A673 (cell line): ENCODE data around the gene SETMAR. TPM values are rescaled to one million over a fixed set of nuclear protein-coding genes. Genes with fewer than 3 reads are reported as not detected.
"Not testable (repeated sequence)": the region's sequence is repeated elsewhere in the genome, so short reads cannot be mapped to it uniquely, and the experiment has no call there.

Experiments used
- BruUV-seq: library from RNA; stranded (reverse); fragments of 400-500 nt; replicated peaks from 2 replicates; lab custom pipeline; 2021; lab: Mats Ljungman, UMichigan
- CTCF ChIA-PET: fragments of 300-600 bp; sonication (Branson Sonifier 250); formaldehyde crosslinking; loops from one replicate; lab custom pipeline; 2022; ENCODE audit warnings: antibody characterized with exemption; lab: Charles Lee
- POLR2A ChIA-PET: fragments of 300-600 bp; sonication (Branson Sonifier 250); formaldehyde crosslinking; loops from one replicate; lab custom pipeline; 2022; ENCODE audit warnings: antibody characterized with exemption; ENCODE audit not compliant: low non-redundant PET; lab: Charles Lee
- DNase-seq: peaks from one replicate; pipeline ENCODE4 v3.0.0-alpha.2; 2015; ENCODE audit warnings: low spot score
- H3K27ac ChIP-seq: fragments of 200-600 bp; sonication (generic); 2 replicates; pipeline ENCODE4 v1.5.1; 2016; ENCODE audit warnings: mixed run types, low read depth, mild to moderate bottlenecking, mixed read lengths, antibody characterized with exemption, low read length; ENCODE audit not compliant: poor library complexity, severe bottlenecking
- H3K27me3 ChIP-seq: fragments of 200-600 bp; sonication (generic); replicated peaks from 2 replicates; pipeline ENCODE4 v1.6.1; 2017; ENCODE audit warnings: mixed run types, low read depth, mild to moderate bottlenecking, mixed read lengths, antibody characterized with exemption, low read length; ENCODE audit not compliant: insufficient read depth, poor library complexity
- H3K36me3 ChIP-seq: fragments of 200-600 bp; sonication (generic); 2 replicates; pipeline ENCODE4 v1.6.1; 2016; ENCODE audit warnings: mixed run types, mild to moderate bottlenecking, mixed read lengths, antibody characterized with exemption, low read length; ENCODE audit not compliant: insufficient read depth, poor library complexity, severe bottlenecking
- H3K4me1 ChIP-seq: fragments of 200-600 bp; sonication (generic); 2 replicates; pipeline ENCODE4 v1.6.1; 2017; ENCODE audit warnings: mixed run types, mild to moderate bottlenecking, mixed read lengths, antibody characterized with exemption, low read length; ENCODE audit not compliant: insufficient read depth, poor library complexity, severe bottlenecking
- H3K4me3 ChIP-seq: fragments of 200-600 bp; sonication (generic); 2 replicates; pipeline ENCODE4 v1.5.1; 2016; ENCODE audit warnings: low read depth, mixed run types, mild to moderate bottlenecking, mixed read lengths, low read length; ENCODE audit not compliant: poor library complexity, severe bottlenecking
- H3K9me3 ChIP-seq: fragments of 200-600 bp; sonication (generic); 2 replicates; pipeline ENCODE4 v1.6.1; 2016; ENCODE audit warnings: mixed run types, low read depth, mild to moderate bottlenecking, mixed read lengths, antibody characterized with exemption, low read length; ENCODE audit not compliant: poor library complexity, severe bottlenecking
- EZH2 ChIP-seq: fragments of 200-600 bp; sonication (generic); IDR thresholded peaks from 2 replicates; pipeline ENCODE4 v1.6.1; 2017; ENCODE audit warnings: borderline replicate concordance, low read depth, mild to moderate bottlenecking, mixed read lengths, antibody characterized with exemption, low read length; ENCODE audit not compliant: poor library complexity, severe bottlenecking
- intact Hi-C: fragments of 100-400 bp; cut with micrococcal nuclease; formaldehyde crosslinking; loops from one replicate; pipeline ENCODE4 v1.10.0; 2022; ENCODE audit not compliant: unreplicated experiment
- total RNA-seq: library from RNA; stranded (reverse); gene quantifications from 2 replicates; pipeline ENCODE4 v1.2.3, GENCODE V29; 2021
- TF ChIP-seq, protein P1 (sequence below): fragments of 300-800, 200-600 bp; sonication (generic); conservative IDR thresholded peaks from 2 replicates; pipeline ENCODE4 v1.5.1; 2017; ENCODE audit warnings: low read depth, mild to moderate bottlenecking, antibody characterized with exemption, low read length, moderate library complexity, mixed read lengths

The SETMAR gene
- total RNA-seq, 1 experiment from 2014 or later: 25.8 TPM

- no peak overlapping the region for H3K27ac ChIP-seq
- intact Hi-C loops: loop anchor here (1.0 kb wide), 1 partner anchor 1090 kb away; no protein-coding TSS in a partner anchor
- no peaks in the 10 kb centered on the region for H3K9me3 ChIP-seq
- no peaks in the 10 kb centered on the region for H3K36me3 ChIP-seq
- POLR2A ChIA-PET: no interaction called here
- no peaks in the 10 kb centered on the region for H3K4me1 ChIP-seq
- H3K4me3 ChIP-seq: no peak overlapping the region
- DNase-seq: peak; percentile 55
- CTCF ChIA-PET: interaction anchor here (1.2 kb wide), 1 partner anchor 1090 kb away, joined by 6 read pairs; no protein-coding TSS in a partner anchor
- H3K27me3 ChIP-seq: peaks cover 8% of the 10 kb centered on the region
- no peak for TF ChIP-seq EZH2
- TF ChIP-seq, protein P1, sequence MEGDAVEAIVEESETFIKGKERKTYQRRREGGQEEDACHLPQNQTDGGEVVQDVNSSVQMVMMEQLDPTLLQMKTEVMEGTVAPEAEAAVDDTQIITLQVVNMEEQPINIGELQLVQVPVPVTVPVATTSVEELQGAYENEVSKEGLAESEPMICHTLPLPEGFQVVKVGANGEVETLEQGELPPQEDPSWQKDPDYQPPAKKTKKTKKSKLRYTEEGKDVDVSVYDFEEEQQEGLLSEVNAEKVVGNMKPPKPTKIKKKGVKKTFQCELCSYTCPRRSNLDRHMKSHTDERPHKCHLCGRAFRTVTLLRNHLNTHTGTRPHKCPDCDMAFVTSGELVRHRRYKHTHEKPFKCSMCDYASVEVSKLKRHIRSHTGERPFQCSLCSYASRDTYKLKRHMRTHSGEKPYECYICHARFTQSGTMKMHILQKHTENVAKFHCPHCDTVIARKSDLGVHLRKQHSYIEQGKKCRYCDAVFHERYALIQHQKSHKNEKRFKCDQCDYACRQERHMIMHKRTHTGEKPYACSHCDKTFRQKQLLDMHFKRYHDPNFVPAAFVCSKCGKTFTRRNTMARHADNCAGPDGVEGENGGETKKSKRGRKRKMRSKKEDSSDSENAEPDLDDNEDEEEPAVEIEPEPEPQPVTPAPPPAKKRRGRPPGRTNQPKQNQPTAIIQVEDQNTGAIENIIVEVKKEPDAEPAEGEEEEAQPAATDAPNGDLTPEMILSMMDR: peak; percentile 88
- no TSS peak for BruUV-seq
These were observed 12.8 kb upstream of the SETMAR start for GRCh38 chr3:4290272-4290893.

DNA sequence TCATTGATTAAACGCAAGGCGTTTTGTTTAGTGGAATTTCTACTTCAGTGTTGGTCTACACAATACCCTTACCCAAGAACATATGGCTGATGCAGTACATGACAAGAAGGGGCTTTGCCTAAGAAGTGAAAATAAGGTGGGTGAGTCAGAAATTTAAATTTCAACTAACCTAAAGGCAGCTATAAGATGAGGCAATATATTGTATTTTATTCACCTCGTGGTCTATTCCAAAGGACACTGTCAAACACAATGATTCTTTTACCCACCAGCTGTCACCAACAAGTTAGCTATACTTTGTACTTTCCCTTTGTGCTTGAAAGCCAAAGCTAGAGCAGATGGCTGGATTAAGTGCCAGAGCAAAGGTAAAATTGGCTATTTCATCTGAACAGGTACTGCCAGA lies 10.9 kb upstream of the SETMAR start:
- intact Hi-C loops: no loop called here
- Histone ChIP-seq H3K27me3 (peaks cover 8% of the 10 kb centered on the region), H3K9me3 (no peaks in the 10 kb centered on the region), H3K4me1 (no peaks in the 10 kb centered on the region), H3K4me3 (no peak overlapping the region), H3K36me3 (no peaks in the 10 kb centered on the region), H3K27ac (no peak overlapping the region)
- ChIA-PET CTCF (no interaction called here), POLR2A (no interaction called here)
- DNase-seq: no peak
- no TSS peak for BruUV-seq
- no peak for TF ChIP-seq EZH2
- TF ChIP-seq, protein P1: no peak

DNA sequence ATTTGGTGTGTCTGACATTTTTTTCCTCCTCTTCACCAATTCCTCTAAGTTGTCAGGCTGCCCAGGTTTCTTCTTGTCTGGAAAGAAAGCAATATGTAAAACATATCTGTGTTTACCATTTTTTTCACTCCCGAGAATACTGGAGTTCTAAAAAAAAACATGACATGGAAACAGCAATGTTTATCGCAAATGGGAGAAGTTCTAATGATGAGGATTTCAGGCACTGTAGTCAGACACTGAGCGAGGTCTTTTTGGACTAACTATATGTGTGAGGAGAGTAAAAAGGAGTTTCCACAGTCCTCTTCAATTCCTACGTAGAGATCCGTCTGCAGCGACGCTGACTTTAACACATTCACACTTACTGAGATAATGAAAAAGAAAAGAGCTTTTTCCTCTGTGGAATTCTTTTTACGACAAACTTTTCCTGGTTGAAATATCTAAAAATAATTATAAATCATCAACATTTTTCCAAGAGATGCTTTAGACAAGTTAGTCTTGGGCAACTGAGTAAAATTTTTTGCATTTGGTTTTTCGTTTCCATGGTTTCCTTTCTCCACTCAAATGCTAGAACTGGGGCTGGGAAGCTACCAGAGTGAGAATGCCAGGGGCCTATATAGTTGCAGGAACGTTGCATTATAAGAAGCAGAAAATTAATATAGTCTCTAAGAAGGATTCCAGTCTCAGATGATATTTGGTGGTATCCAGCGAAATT lies 8.4 kb upstream of the SETMAR start:
- Histone ChIP-seq H3K27ac (no peak overlapping the region), H3K4me3 (no peak overlapping the region), H3K36me3 (no peaks in the 10 kb centered on the region), H3K27me3 (peaks cover 8% of the 10 kb centered on the region), H3K9me3 (no peaks in the 10 kb centered on the region), H3K4me1 (no peaks in the 10 kb centered on the region)
- ChIA-PET CTCF (no interaction called here), POLR2A (no interaction called here)
- no TSS peak for BruUV-seq
- TF ChIP-seq, protein P1: no peak
- TF ChIP-seq EZH2: no peak
- intact Hi-C loops: no loop called here
- DNase-seq: no peak

DNA sequence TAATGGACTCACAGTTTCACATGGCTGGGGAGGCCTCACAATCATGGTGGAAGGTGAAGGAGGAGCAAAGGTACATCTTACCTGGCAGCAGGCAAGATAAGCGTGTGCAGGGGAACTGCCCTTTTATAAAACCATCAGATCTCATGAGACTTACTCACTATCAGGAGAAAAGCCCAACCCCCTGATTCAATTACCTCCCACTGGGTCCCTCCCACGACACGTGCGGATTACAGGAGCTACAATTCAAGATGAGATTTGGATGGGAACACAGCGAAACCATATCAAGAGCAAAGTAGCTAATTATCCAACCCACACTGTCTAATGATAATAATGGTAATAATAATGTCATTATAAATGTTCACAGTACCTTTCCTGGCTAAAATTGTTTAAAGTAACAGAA lies 6.7 kb upstream of the SETMAR start:
- POLR2A ChIA-PET, intact Hi-C loops, H3K4me3 ChIP-seq, BruUV-seq, DNase-seq, H3K27me3 ChIP-seq, H3K36me3 ChIP-seq, H3K9me3 ChIP-seq, H3K4me1 ChIP-seq, CTCF ChIA-PET, H3K27ac ChIP-seq: not testable (repeated sequence)
